GM12878 (cell line): ENCODE measurements around the gene BGLAP. TPM values are rescaled to one million over a fixed set of nuclear protein-coding genes. Genes with fewer than 3 reads are reported as not detected.

Source experiments
- ATAC-seq: fragments of 200-7000 bp; cut with Tn5 transposase; 3 replicates; pipeline ENCODE4 v1.9.1; 2020; ENCODE audit warnings: mild to moderate bottlenecking, moderate library complexity
- BruUV-seq: library from RNA; stranded (reverse); fragments of 400-500 nt; replicated peaks from 2 replicates; lab custom pipeline; 2021; lab: Mats Ljungman, UMichigan
- CTCF ChIA-PET: fragments of 300-600 bp; sonication (Branson Sonifier 250); formaldehyde crosslinking; extraction: SDS; loops from one replicate; lab custom pipeline; 2021; ENCODE audit warnings: inconsistent platforms; lab: Yijun Ruan, JAX
- POLR2A ChIA-PET: fragments of 350-600 bp; formaldehyde crosslinking; extraction: SDS; loops from one replicate; lab custom pipeline; 2021; ENCODE audit warnings: inconsistent platforms; lab: Charles Lee
- RAD21 ChIA-PET: fragments of 300-600 bp; sonication (Branson Sonifier 250); formaldehyde crosslinking; loops from one replicate; lab custom pipeline; 2023; ENCODE audit warnings: antibody characterized with exemption; ENCODE audit not compliant: unreplicated experiment; lab: Charles Lee
- SMC1A ChIA-PET: fragments of 300-600 bp; sonication (Branson Sonifier 250); formaldehyde crosslinking; loops from one replicate; lab custom pipeline; 2023; ENCODE audit not compliant: unreplicated experiment, uncharacterized antibody; lab: Charles Lee
- DNase-seq: peaks from one replicate; pipeline ENCODE4 v3.0.0-alpha.2; 2011; ENCODE audit warnings: low read depth, low spot score
- FAIRE-seq: peaks from 3 replicates; lab custom pipeline; 2011; peaks lifted over from hg19 to GRCh38; lab: Jason Lieb, UNC
- H2AFZ ChIP-seq: 2 replicates; pipeline ENCODE4 v1.6.0; 2011; ENCODE audit warnings: low read depth, low read length, control low read depth; ENCODE audit not compliant: control insufficient read depth
- H3K27ac ChIP-seq: 2 replicates; pipeline ENCODE4 v1.5.1; 2011; ENCODE audit warnings: control low read depth; ENCODE audit not compliant: control insufficient read depth, insufficient read depth
- H3K27me3 ChIP-seq, 2 experiments: replicated peaks in 1 of 2; 2 replicates each; pipeline versions ENCODE4 v1.6.0 to v1.6.1; 2011; ENCODE audit warnings: low read length in 1 of 2; ENCODE audit not compliant: control insufficient read depth in 2 of 2, insufficient read depth in 2 of 2
- H3K36me3 ChIP-seq, 2 experiments: 2 replicates each; pipeline ENCODE4 v1.5.1; 2011; ENCODE audit warnings: low read length in 1 of 2; ENCODE audit not compliant: control insufficient read depth in 2 of 2, insufficient read depth in 2 of 2
- H3K4me1 ChIP-seq: 2 replicates; pipeline ENCODE4 v1.6.1; 2011; ENCODE audit warnings: mild to moderate bottlenecking, low read length, moderate library complexity, mixed read lengths; ENCODE audit not compliant: control insufficient read depth, insufficient read depth
- H3K4me2 ChIP-seq: 2 replicates; pipeline ENCODE4 v1.6.0; 2011; ENCODE audit warnings: control low read depth; ENCODE audit not compliant: control insufficient read depth, insufficient read depth
- H3K4me3 ChIP-seq: fragments of 200-600 bp; sonication (generic); 2 replicates; pipeline ENCODE4 v1.5.1; 2016
- H3K79me2 ChIP-seq: 2 replicates; pipeline ENCODE4 v1.6.0; 2011; ENCODE audit warnings: low read length; ENCODE audit not compliant: control insufficient read depth, insufficient read depth
- H3K9ac ChIP-seq: 2 replicates; pipeline ENCODE4 v1.8.0; 2011; ENCODE audit warnings: low read length, control low read depth, mixed read lengths; ENCODE audit not compliant: control insufficient read depth, insufficient read depth
- H3K9me3 ChIP-seq: replicated peaks from 3 replicates; pipeline ENCODE4 v1.5.1; 2011; ENCODE audit warnings: mild to moderate bottlenecking, low read length; ENCODE audit not compliant: control insufficient read depth, insufficient read depth
- H4K20me1 ChIP-seq: 2 replicates; pipeline ENCODE4 v1.6.0; 2011; ENCODE audit not compliant: control insufficient read depth, insufficient read depth
- GABPA ChIP-seq: IDR thresholded peaks from 2 replicates; pipeline ENCODE4 v1.6.1; 2014; ENCODE audit warnings: antibody characterized with exemption, low read depth, mild to moderate bottlenecking, inconsistent platforms
- GATAD2B ChIP-seq: fragments of 450-650 bp; conservative IDR thresholded peaks from 2 replicates; pipeline ENCODE4 v1.6.1; 2017; ENCODE audit warnings: low read depth, mild to moderate bottlenecking, moderate library complexity
- MEF2A ChIP-seq: IDR thresholded peaks from 2 replicates; pipeline ENCODE4 v1.6.1; 2011; ENCODE audit warnings: low read depth, mild to moderate bottlenecking, low read length, moderate library complexity; ENCODE audit not compliant: insufficient read depth
- NRF1 ChIP-seq: conservative IDR thresholded peaks from 2 replicates; pipeline ENCODE4 v1.6.1; 2011; ENCODE audit warnings: mild to moderate bottlenecking, low read depth, low read length, improper control_type of control experiment
- PML ChIP-seq: IDR thresholded peaks from 2 replicates; pipeline ENCODE4 v1.6.1; 2012; ENCODE audit warnings: low read length, inconsistent platforms
- POLR2A ChIP-seq: IDR thresholded peaks from 2 replicates; pipeline ENCODE4 v1.6.1; 2011; ENCODE audit warnings: low read depth, mild to moderate bottlenecking, low read length
- SIN3A ChIP-seq: IDR thresholded peaks from 2 replicates; pipeline ENCODE4 v1.6.1; 2012; ENCODE audit warnings: low read depth, low read length, improper control_type of control experiment
- SMARCA5 ChIP-seq: fragments of 450-650 bp; IDR thresholded peaks from 2 replicates; pipeline ENCODE4 v1.6.1; 2017; ENCODE audit warnings: mild to moderate bottlenecking
- SP1 ChIP-seq: IDR thresholded peaks from one replicate; pipeline ENCODE4 v1.6.1; 2011; ENCODE audit warnings: low read depth, low read length
- TBL1XR1 ChIP-seq: IDR thresholded peaks from 2 replicates; pipeline ENCODE4 v1.6.1; 2012; ENCODE audit warnings: low read depth, low read length, improper control_type of control experiment
- TCF12 ChIP-seq: IDR thresholded peaks from 2 replicates; pipeline ENCODE4 v1.6.1; 2011; ENCODE audit warnings: low read depth, mild to moderate bottlenecking, low read length
- WGBS: methylation state at CpG from one replicate; pipeline ENCODE4 v1.1.6; 2016; ENCODE audit warnings: low lambda C conversion rate; ENCODE audit not compliant: insufficient replicate concordance, insufficient coverage; ENCODE audit errors: missing lambda C conversion rate; 5-methylcytosine and 5-hydroxymethylcytosine counted together
- in situ Hi-C: fragments of 300-500 bp; cut with MboI; formaldehyde crosslinking; loops from 9 replicates; pipeline ENCODE4 v1.14.3; 2018; ENCODE audit warnings: mixed read lengths
- intact Hi-C: fragments of 100-400 bp; cut with micrococcal nuclease; formaldehyde crosslinking; loops from one replicate; pipeline ENCODE4 v1.14.2; 2022; ENCODE audit not compliant: unreplicated experiment
- polyA plus RNA-seq, 11 experiments: library from polyadenylated mRNA; depleted of rRNA in 4 of 11; unstranded in 6 of 11; stranded (reverse) in 5 of 11; fragments of >200 nt; fragmentation: Nextera tagmentation in 4 of 11; fragmentation: Illumina TruSeq in 1 of 11; extraction: Ambion mirVana in 4 of 11; extraction: Trizol in 1 of 11; gene quantifications; 1 replicate in 1 of 11; 2 replicates in 10 of 11; pipeline versions ENCODE4 v1.2.1 to v1.2.3, GENCODE V29; 2011 to 2016; ENCODE audit warnings: inconsistent platforms in 2 of 11, missing spikeins in 2 of 11, low read depth in 1 of 11
- total RNA-seq, 4 experiments: library from RNA; depleted of rRNA in 3 of 4; stranded (reverse); fragments of >200 nt in 3 of 4; fragmentation: Illumina TruSeq in 1 of 4; extraction: Trizol in 1 of 4; gene quantifications; 2 replicates each; pipeline versions ENCODE4 v1.2.1 to v1.2.3, GENCODE V29; 2013 to 2021
- TF ChIP-seq, protein P1 (sequence below): fragments of 450-650 bp; IDR thresholded peaks from 2 replicates; pipeline ENCODE4 v1.6.1; 2017; ENCODE audit warnings: mild to moderate bottlenecking, moderate library complexity
- TF ChIP-seq, protein P2 (sequence below): fragments of 450-650 bp; IDR thresholded peaks from 2 replicates; pipeline ENCODE4 v1.6.1; 2017; ENCODE audit warnings: borderline replicate concordance
- TF ChIP-seq, protein P3 (sequence below): fragments of 450-650 bp; IDR thresholded peaks from 2 replicates; pipeline ENCODE4 v1.6.1; 2016; ENCODE audit warnings: mild to moderate bottlenecking

The BGLAP gene
- total and polyA plus RNA-seq, 10 of the 15 experiments (the other 5 are each of a cell fraction or from before 2014, with no cell fraction given): 0.20 to 1.8 (median 0.40) TPM; not detected in 3

DNA sequence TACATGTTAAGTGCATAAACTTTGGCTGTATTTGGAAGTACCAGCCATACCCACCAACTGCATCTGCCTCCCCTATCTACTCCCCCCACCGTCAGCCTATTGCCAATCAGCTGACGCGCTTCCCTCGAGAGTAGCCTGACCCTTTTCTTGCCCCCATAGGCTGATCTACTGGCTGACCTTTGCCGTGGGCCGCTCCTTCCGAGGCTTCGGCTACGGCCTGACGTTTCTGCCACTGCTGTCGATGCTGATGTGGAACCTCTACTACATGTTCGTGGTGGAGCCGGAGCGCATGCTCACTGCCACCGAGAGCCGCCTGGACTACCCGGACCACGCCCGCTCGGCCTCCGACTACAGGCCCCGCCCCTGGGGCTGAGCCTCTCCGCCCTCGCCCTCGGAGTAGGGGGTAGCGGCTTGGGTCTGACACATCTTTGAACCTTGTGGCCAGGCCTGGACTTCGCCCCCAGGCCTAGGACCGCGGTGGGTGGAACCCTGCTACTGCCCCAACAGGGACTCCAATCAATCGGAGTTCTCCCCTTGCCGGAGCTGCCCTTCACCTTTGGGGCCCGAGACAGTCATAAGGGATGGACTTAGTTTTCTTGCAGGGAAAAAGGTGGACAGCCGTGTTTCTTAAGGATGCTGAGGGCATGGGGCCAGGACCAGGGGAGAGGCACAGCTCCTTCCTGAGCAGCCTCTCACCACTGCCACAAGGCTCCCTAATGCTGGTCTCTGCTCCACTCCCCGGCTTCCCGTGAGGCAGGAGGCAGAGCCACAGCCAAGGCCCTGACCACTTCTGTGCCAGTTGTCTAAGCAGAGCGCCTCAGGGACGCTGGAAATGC is 49.5 kb downstream of the BGLAP start:
- H3K4me1 ChIP-seq: peaks cover 4% of the 10 kb centered on the region
- H3K4me2 ChIP-seq: no peak overlapping the region
- FAIRE-seq: no peak
- DNase-seq: no peak
- WGBS: 28% methylated on average over 37 of the region's 37 CpGs
- H4K20me1 ChIP-seq: no peaks in the 10 kb centered on the region
- peaks cover under 1 to 1% of the 10 kb centered on the region in 2 experiments; a peak in 2 of 4 replicates for H3K36me3 ChIP-seq
- POLR2A ChIA-PET: interaction anchor here (3.0 kb wide), 1 partner anchor 8 kb away, joined by 12 read pairs; the partner anchor contains the start of genes SMG5 and TMEM79
- no TSS peak for BruUV-seq
- peak; percentile 96 for ATAC-seq
- H3K9me3 ChIP-seq: no peaks in the 10 kb centered on the region
- no peak overlapping the region for H3K4me3 ChIP-seq
- CTCF ChIA-PET: no interaction called here
- RAD21 ChIA-PET: no interaction called here
- no peak overlapping the region for H2AFZ ChIP-seq
- in situ Hi-C loops: no loop called here
- no peak overlapping the region for H3K9ac ChIP-seq
- intact Hi-C loops: no loop called here
- H3K79me2 ChIP-seq: no peaks in the 10 kb centered on the region
- no peak overlapping the region for H3K27ac ChIP-seq
- no peaks in the 10 kb centered on the region for H3K27me3 ChIP-seq
- SMC1A ChIA-PET: interaction anchor here (1.3 to 3.3 kb wide), 2 partner anchors 8 to 10 kb away, joined by 3 to 10 read pairs; partner anchors contain the start of genes SMG5 and TMEM79
- TF ChIP-seq NRF1 (peak; percentile 37), SMARCA5 (no peak), POLR2A (peak; percentile 19; the same call in 1 of the 2 replicates), SIN3A (no peak), TCF12 (no peak), GATAD2B (no peak), GABPA (no peak), SP1 (no peak), TBL1XR1 (no peak), PML (no peak), MEF2A (no peak)
- TF ChIP-seq, protein P1, sequence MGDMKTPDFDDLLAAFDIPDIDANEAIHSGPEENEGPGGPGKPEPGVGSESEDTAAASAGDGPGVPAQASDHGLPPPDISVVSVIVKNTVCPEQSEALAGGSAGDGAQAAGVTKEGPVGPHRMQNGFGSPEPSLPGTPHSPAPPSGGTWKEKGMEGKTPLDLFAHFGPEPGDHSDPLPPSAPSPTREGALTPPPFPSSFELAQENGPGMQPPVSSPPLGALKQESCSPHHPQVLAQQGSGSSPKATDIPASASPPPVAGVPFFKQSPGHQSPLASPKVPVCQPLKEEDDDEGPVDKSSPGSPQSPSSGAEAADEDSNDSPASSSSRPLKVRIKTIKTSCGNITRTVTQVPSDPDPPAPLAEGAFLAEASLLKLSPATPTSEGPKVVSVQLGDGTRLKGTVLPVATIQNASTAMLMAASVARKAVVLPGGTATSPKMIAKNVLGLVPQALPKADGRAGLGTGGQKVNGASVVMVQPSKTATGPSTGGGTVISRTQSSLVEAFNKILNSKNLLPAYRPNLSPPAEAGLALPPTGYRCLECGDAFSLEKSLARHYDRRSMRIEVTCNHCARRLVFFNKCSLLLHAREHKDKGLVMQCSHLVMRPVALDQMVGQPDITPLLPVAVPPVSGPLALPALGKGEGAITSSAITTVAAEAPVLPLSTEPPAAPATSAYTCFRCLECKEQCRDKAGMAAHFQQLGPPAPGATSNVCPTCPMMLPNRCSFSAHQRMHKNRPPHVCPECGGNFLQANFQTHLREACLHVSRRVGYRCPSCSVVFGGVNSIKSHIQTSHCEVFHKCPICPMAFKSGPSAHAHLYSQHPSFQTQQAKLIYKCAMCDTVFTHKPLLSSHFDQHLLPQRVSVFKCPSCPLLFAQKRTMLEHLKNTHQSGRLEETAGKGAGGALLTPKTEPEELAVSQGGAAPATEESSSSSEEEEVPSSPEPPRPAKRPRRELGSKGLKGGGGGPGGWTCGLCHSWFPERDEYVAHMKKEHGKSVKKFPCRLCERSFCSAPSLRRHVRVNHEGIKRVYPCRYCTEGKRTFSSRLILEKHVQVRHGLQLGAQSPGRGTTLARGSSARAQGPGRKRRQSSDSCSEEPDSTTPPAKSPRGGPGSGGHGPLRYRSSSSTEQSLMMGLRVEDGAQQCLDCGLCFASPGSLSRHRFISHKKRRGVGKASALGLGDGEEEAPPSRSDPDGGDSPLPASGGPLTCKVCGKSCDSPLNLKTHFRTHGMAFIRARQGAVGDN: no peak
- TF ChIP-seq, protein P2, sequence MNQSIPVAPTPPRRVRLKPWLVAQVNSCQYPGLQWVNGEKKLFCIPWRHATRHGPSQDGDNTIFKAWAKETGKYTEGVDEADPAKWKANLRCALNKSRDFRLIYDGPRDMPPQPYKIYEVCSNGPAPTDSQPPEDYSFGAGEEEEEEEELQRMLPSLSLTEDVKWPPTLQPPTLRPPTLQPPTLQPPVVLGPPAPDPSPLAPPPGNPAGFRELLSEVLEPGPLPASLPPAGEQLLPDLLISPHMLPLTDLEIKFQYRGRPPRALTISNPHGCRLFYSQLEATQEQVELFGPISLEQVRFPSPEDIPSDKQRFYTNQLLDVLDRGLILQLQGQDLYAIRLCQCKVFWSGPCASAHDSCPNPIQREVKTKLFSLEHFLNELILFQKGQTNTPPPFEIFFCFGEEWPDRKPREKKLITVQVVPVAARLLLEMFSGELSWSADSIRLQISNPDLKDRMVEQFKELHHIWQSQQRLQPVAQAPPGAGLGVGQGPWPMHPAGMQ: no peak
- TF ChIP-seq, protein P3, sequence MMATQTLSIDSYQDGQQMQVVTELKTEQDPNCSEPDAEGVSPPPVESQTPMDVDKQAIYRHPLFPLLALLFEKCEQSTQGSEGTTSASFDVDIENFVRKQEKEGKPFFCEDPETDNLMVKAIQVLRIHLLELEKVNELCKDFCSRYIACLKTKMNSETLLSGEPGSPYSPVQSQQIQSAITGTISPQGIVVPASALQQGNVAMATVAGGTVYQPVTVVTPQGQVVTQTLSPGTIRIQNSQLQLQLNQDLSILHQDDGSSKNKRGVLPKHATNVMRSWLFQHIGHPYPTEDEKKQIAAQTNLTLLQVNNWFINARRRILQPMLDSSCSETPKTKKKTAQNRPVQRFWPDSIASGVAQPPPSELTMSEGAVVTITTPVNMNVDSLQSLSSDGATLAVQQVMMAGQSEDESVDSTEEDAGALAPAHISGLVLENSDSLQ: peak; percentile 16; the same call in 1 of the 2 replicates
